BJ (cell line): ENCODE data around the gene PARD6G. TPM values are rescaled to one million over a fixed set of nuclear protein-coding genes. Genes with fewer than 3 reads are reported as not detected.

ENCODE experiments used
- CTCF ChIA-PET: fragments of 350-600 bp; formaldehyde crosslinking; extraction: SDS; loops from one replicate; lab custom pipeline; 2021; ENCODE audit warnings: antibody characterized with exemption, inconsistent platforms; lab: Yijun Ruan, JAX
- POLR2A ChIA-PET: fragments of 300-600 bp; sonication (Branson Sonifier 250); formaldehyde crosslinking; extraction: SDS; loops from one replicate; lab custom pipeline; 2021; ENCODE audit warnings: antibody characterized with exemption; lab: Charles Lee
- DNase-seq: peaks from one replicate; pipeline ENCODE4 v3.0.0-alpha.2; 2011; ENCODE audit warnings: low read depth
- H3K27me3 ChIP-seq: 2 replicates; pipeline ENCODE4 v1.6.0; 2011; ENCODE audit warnings: low read length; ENCODE audit not compliant: control insufficient read depth, insufficient read depth
- H3K36me3 ChIP-seq: 2 replicates; pipeline ENCODE4 v1.5.1; 2011; ENCODE audit warnings: low read length; ENCODE audit not compliant: control insufficient read depth, insufficient read depth
- H3K4me3 ChIP-seq: 2 replicates; pipeline ENCODE4 v1.5.1; 2011; ENCODE audit warnings: low read depth, mild to moderate bottlenecking, control low read depth, low read length
- CTCF ChIP-seq: IDR thresholded peaks from 2 replicates; pipeline ENCODE4 v1.5.1; 2011; ENCODE audit warnings: low read depth, mild to moderate bottlenecking, control low read depth, inconsistent platforms, low read length, moderate library complexity; ENCODE audit not compliant: insufficient read depth
- polyA plus RNA-seq: library from polyadenylated mRNA; depleted of rRNA; stranded (reverse); fragments of >200 nt; gene quantifications from 2 replicates; pipeline ENCODE4 v1.2.3, GENCODE V29; 2011

PARD6G gene
- polyA plus RNA-seq, 1 experiment, result 0.96 TPM

- CTCF ChIA-PET, result no interaction called here
- no peak for DNase-seq
- TF ChIP-seq CTCF, result no peak
- Histone ChIP-seq H3K27me3 (no peaks in the 10 kb centered on the region), H3K36me3 (peaks cover 18% of the 10 kb centered on the region), H3K4me3 (no peak overlapping the region)
- POLR2A ChIA-PET, result no interaction called here
Observed at GRCh38 chr18:80137137-80137536, 110.2 kb downstream of the PARD6G start.

- Histone ChIP-seq H3K4me3 (no peak overlapping the region), H3K36me3 (peaks cover 18% of the 10 kb centered on the region), H3K27me3 (no peaks in the 10 kb centered on the region)
- no peak for TF ChIP-seq CTCF
- ChIA-PET CTCF (no interaction called here), POLR2A (no interaction called here)
- DNase-seq, result no peak
Observed at GRCh38 chr18:80136679-80137078, 110.6 kb downstream of the PARD6G start.

- ChIA-PET CTCF (no interaction called here), POLR2A (interaction anchor here (0.5 kb wide), 1 partner anchor 201 kb away, joined by 4 read pairs; no protein-coding TSS in a partner anchor)
- Histone ChIP-seq H3K4me3 (no peak overlapping the region), H3K27me3 (no peaks in the 10 kb centered on the region), H3K36me3 (peaks cover 16% of the 10 kb centered on the region)
- no peak for TF ChIP-seq CTCF
- DNase-seq, result no peak
Observed at GRCh38 chr18:80135136-80135535, 112.2 kb downstream of the PARD6G start.

- Histone ChIP-seq H3K36me3 (peaks cover 15% of the 10 kb centered on the region), H3K27me3 (no peaks in the 10 kb centered on the region), H3K4me3 (no peak overlapping the region)
- no peak for TF ChIP-seq CTCF
- ChIA-PET CTCF (no interaction called here), POLR2A (no interaction called here)
- DNase-seq, result no peak
Observed at GRCh38 chr18:80133124-80133523, 114.2 kb downstream of the PARD6G start.

- DNase-seq, result no peak
- Histone ChIP-seq H3K36me3 (peaks cover 7% of the 10 kb centered on the region), H3K27me3 (no peaks in the 10 kb centered on the region), H3K4me3 (no peak overlapping the region)
- no peak for TF ChIP-seq CTCF
- ChIA-PET CTCF (no interaction called here), POLR2A (no interaction called here)
Observed at GRCh38 chr18:80132180-80132812, 115.0 kb downstream of the PARD6G start.
